Amygdala (tissue), 56 donors: ENCODE measurements around the gene NDST3.
"Not testable (repeated sequence)": the region's sequence is repeated elsewhere in the genome, so short reads cannot be mapped to it uniquely, and the experiment has no call there.

Source experiments
- DNase-seq, 56 donors: peaks; one replicate each; lab custom pipeline; 2025; lab: John Stamatoyannopoulos, UW

NDST3 gene

DNA sequence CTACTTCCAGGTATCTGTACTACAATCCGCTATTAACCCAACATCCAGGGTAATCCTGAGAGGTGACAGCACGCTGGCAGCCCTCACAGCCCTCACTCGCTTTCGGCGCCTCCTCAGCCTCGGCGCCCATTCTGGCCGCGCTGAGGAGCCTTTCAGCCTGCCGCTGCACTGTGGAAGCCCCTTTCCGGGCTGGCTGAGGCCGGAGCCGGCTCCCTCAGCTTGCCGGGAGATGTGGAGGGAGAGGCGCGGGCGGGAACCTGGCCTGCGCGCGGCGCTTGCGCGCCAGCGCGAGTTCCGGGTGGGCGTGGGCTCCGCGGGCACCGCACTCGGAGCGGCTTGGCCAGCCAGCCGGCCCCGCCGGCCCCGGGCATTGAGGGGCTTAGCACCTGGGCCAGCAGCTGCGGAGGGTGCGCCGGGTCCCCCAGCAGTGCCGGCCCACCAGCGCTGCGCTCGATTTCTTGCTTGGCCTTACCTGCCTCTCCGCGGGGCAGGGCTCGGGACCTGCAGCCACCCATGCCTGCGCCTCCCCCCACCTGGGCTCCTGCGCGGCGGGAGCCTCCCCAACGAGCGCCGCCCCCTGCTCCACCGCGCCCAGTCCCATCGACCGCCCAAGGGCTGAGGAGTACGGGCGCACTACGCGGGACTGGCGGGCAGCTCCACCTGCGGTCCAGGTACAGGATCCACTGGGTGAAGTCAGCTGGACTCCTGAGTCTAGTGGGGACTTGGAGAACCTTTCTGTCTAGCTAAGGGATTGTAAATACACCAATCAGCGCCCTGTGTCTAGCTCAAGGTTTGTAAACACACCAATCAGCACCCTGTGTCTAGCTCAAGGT, 231.2 kb downstream of the NDST3 start:
- DNase-seq = peak in 6 of 56 donors; percentile 2 to 38 (median 11)

DNA sequence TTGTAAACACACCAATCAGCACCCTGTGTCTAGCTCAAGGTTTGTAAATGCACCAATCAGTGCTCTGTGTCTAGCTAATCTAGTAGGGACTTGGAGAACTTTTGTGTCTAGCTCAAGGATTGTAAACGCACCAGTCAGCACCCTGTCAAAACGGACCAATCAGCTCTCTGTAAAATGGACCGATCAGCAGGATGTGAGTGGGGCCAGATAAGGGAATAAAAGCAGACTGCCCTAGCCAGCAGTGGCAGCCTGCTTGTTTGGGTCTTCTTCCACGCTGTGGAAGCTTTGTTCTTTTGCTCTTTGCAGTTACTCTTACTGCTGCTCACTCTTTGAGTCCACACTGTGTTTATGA, 231.8 kb downstream of the NDST3 start:
- DNase-seq = not testable (repeated sequence)

DNA sequence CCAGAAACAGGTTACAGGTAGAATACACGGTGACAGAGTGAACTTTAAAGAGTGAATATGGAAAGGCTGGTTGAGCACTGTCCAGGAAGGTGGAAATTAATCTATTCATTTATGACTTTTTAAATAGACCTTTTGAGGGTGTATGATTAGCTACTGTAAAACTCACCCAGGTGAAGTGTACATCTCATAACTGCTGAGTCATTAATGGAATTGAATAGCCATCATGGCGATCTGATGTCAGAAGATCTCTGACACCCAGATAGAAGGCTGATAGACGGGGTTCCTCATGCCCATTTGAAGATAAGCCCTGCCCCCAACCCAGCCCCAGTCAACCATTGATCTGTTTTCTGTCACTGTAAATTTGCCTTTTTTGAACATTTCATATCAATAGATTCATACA, 234.5 kb downstream of the NDST3 start:
- no peak for DNase-seq

DNA sequence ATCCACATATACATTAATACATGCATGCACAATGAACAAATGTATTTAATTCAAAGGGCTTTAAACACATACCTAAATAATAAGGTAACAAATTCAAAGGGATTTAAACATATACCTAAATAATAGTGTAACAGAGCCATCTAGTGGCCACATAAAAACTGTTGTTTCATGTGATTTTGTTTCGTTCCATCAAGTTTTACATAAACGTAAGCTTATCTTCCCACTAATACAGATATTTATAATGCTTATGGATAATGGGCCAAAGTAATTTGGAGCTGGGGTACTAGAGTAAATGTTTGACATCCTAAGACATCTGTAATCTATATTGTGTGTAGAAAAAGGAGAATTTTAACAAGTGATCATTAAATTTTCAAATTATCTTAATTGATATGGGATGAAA, 236.2 kb downstream of the NDST3 start:
- DNase-seq = peak in 1 of 56 donors; percentile 35

DNA sequence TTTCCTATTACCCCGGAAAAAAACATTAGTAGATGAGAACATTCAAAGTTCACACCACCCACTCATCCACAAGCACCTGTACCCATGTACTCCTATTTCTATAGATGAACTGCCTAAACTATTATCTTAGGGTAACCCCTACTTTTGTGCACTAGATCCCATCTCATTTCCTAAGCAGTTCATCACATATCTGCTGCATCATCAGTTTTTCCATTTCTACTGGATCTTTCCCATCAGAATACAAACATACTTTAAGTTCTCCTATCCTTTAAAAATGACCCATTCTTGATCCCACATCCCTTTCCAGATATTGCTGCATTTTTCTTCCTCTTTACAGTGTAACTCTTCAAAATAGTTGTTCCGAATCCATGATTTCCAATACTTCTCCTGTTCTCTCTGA, 237.5 kb downstream of the NDST3 start:
- no peak for DNase-seq

DNA sequence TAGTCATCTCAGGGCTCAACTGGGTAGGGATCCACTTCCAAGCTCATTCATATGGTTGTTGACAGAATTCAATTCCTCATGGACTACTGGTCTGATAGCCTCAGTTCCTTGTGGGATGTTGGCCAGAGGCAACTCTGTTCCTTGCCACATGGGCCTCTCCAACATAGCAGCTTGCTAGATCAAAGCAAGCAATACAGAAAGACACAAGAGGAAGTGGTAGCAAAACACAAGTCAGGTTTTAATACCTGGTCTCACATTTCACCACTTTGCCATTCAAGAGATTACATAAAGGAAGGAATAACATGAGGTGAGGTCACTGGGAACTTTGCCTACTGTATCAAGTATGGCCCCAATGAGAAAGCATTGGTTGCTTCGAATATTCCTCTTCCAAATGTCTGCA, 239.4 kb downstream of the NDST3 start:
- DNase-seq = no peak

DNA sequence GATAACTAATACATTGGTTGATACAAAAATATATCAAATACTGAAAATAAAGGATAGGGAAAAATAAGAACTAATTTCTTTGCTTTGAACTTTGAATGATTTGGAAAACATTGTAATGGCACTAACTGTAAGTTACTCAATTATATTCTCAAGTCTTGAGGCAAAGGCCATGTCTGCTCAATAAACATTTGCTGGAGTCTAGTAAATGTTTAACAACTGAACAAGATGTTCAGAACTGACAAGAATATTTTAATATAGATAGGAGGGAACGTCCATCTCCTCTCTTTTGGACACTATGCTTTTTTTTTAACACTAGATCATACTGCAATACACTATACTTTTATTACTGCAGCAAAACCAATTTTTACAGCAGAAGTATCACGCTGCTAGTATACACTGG, 242.3 kb downstream of the NDST3 start:
- DNase-seq = no peak

DNA sequence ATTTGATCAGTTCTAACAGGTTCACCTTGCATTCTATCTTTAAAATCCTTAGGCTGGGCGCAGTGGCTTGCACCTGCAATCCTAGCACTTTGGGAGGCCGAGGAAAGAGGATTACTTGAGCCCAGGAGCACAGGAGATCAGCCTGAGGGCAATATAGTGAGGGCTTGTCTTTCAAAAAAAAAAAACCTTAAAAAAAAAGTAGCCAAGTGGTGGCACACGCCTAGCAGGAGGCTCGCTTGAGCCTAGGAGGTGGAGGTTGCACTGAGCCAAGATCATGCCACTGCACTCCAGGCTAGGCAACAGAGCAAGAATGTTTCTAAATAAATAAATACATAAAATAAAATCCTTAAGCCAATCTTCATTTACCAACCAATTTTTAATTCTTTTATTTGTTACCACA, 243.0 kb downstream of the NDST3 start:
- no peak for DNase-seq

DNA sequence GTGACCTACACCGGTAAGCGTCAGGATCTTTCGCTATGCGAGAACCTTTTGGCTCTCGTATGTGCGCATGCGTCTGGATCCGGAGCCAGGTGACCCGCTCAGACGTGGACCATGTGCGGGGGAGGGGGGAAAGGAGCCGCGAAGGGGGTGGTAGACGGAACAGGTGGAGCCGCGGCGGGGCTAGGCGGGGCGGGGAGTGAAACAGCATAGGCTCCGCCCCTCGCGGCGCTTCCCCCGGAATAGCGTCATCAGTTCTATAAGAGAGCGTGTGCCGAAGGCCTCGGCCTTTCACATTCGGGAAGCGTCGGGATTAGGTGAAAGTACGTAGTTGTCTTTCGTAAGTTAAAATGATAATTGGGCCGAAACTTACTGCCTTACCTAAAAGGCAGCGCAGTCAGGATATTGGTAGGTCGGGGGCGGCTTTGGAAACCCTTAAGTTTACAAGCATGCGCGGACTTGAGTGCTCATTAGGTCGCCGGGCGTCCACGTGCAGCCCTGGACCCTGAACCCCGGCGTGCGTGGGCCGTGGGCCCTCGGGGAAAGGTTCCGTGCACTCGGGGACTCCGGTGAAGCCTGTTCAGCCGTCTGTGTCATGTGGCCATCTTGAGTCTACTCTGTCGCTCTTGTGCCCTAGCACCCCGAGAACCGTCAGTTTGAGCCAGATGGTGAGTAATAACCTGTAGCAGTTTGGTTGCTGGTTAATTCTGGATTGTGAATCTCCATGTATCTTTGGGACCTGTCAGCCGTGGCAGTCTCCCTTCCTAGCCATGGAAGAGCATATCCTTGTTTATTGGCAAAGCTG, 244.4 kb downstream of the NDST3 start:
- peak in 55 of 56 donors; percentile 45 to 93 (median 83) for DNase-seq

DNA sequence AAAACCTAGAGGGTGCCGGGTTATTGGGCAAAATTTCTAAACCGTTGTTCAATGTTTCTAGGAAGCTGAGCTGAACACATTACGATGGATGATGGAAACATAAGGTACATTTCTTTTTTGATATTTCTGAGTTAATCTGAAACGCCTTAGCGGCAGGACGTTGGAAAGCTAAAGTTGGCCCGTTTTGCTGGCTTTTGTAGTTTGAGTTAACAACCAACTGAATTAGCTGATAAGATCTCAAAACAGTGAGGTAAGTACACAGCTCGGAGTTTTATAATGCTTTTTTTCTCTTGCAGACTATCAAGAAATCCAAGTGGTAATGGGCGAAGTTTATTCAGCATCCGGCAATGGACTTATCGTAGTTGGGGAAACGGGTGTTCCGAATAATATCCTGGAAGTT, 245.0 kb downstream of the NDST3 start:
- DNase-seq = no peak

DNA sequence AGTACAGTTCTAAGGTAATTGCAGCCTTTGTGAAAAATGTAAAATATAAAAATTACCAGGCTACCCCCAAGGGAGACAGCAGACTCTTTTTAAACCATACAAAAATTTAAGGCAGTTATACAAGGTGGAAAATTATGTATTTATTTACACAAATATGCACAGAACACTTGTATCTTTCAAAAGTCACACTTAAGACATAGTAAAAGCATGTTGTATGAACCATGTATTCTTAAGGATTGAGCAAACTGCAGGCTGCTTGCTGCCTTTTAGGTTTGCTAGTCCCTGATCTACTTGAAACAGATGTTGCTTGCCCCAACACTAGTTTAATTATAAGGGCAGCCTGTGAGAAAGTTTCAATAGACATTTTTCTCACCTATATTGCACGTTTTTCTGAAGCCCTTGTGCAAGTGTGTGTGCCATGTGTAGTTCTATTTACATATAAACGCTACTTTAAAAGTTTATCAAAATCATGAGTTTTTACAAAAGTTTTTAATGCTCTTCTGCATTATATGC, 245.7 kb downstream of the NDST3 start:
- DNase-seq = no peak

DNA sequence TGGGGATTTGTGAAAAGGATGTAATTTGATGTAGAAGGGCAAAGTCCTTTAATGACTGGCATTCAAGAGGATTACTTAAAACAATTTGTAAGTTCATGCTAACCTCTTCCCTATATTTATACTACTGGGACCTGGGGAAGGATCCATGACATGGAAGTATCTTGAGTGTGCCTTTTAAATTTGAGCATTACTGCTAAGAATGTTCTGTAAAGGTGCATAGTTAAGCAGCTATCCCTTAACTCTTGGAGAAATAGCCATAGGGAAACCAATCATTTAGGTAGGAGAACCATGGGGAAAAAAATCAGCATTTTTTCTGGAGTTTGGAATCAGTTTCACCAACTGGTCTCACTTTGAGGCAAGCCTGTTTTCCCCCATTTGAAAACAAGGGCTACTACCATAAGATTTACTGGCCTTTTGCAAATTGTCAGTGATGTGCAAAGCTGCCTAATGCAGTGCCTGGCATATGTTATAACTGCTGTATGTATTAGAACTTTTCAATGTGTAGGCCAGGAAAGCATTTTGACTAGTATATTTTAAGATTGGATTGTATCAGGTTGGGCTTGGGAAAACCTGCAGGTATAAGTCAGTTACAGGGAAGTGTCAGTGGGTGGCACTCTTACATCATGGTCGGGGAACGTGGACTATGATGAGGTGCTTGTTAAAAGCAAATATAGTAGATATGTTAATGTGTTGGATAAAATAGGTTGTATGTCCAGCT, 246.4 kb downstream of the NDST3 start:
- DNase-seq = peak in 14 of 56 donors; percentile 0 to 50 (median 11)

DNA sequence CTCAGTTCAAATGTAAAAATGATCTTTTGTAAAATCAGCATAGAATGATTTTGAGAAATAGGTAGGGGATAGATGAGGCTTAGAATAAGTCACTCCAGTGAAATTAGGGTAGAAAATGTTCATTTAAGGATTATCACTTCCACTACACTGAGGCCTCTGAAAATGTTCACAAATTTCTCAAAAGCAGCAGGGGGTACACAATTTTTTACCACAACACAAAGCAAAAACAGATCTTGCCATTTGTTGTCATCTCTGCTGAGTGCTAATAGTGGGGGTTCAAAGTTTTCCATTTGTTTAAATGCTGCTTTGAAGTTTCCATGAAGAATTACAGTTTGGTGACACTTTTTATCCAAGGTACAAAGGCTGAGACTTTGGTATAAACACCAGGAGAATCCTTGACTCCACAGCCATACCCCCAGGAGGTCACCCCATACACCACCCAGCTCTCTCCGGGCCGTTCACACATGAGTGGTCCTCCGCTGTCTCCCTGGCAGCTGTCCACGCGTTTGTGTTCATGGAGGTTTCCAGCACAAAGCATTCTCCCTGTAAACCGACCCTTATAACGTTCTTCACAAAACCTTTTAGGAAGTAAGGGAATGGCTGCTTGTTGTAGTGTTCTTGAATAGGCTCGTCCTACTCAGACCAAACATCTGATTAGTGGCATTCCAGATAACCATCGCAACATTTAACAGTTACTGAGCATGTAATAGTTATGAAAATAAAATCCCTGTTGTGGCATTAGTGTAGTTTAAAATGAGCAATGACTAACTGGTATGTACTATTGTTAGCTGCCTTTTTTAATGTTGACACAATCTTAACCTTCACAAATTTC, 247.5 kb downstream of the NDST3 start:
- peak in 2 of 56 donors; percentile 1 to 4 for DNase-seq

DNA sequence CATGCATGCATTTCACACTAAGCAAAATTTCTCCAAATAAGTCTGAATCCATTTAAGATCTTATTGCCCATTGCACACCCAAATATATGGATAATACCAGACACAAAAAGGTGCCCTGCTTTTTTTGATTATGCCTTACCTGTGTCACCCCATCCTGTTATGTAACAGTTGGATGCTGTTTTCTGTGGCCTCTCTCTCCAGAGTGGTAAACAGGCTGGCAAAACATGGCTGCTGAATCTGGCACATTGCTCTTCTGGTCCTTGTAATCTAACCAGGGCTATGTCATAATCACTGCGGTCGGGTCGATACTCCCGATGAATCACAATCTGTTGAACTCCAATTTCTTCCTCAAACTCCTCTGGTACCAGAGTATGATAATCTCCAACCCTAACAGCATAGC, 248.4 kb downstream of the NDST3 start:
- DNase-seq = no peak

DNA sequence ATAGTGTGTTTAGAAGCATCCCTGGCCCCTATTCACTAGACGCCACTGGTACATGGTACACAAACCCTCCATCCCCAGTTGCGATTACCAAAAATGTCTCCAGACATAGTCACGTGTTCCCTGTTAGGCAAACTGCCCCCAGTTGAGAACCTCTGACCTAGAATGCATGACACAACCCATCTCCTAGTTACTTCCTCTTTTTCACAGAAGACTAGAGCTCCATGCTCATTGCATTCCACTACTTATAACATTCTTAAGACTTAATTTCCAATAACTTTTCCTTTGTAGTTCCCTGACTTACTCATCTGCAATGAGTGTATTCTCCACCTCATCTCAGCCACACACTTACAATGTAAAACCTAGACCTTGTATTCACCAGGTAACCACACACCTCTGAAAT, 249.9 kb downstream of the NDST3 start:
- DNase-seq = no peak

DNA sequence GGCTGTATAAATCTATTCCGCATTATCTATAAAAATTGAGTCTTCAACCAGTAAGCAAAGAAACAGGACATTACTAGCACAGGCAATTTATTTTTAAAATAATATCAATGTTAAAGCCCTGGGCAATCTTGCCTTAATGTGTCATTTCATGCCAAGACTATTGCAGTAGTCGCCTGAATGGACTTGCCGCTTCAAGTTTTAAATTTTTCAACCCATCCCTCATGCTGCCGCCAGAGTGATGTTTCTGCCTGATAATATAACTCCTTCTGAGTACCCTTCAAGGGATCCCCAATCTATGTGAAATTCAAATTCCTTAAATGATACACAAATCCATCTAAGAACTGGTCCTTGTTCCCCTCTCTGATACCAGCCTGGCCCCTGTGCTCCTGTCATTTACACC, 251.6 kb downstream of the NDST3 start:
- no peak for DNase-seq

DNA sequence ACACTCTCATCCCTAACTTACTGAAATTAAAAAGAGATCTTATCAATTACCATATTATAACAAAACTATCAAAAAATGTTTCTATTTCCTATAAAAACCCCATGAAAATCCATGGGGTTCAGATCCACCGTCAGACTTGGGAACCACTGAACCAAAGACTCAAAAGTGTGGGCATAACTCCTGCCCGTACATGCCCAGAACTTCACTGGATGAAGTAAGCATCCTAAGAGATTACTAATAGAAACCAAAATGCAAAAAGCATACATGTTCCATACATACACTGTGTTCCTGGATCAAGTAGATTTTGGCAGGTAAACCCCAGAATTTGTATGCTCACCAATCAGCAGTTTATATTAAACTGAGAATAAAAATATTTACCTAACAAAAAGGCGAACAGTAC, 252.4 kb downstream of the NDST3 start:
- no peak for DNase-seq

DNA sequence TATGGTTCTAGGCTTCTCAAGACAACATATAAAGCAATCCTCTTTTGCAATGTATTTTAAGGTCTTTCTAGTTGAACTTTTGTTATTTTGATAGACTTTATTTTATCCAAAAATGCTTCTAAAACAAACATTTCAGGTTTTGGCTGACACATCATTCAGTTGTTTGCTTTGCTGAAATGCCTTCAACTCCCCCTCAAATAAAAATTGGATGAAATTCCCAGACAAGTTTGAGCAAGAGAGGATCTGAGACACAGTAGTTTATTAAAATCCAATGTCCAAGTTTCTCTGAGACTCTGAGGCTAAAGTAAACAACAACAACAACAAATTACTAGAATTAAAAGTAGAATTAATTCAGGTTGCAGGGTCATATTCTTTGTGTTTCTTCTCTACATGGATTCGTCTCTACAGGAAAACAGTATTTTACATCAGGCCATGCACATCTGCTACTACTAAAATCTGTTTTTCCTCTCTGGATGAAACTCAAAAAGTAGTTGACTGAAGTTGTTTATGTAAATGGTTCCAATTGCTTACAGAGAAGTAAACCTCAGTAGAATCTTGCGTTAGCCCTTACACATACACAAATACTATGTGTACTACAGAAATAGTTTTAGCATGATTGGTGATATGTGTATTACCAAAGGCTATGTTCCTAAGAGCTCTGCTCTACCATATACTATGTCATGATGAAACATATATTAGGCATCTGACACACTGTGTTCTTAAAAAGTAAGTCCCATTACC, 253.6 kb downstream of the NDST3 start:
- DNase-seq = no peak

DNA sequence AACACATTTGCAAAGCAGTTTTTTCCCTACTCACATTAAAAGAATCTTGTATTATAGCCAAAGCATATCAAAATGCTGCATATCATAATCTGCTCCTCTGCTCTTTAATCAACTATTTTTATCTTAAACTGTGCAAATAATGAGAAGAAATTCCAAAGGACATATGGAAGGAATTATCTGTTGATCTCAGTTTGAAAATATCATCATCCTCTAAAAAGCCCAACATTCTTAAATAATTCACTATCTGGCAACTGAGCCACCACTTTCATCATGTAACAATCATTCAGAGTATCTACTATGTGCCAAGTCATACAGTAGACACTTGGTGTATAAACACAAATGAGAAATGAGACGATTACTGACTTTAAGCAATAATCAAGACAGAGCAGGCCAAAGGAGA, 255.5 kb downstream of the NDST3 start:
- DNase-seq = no peak
